T follicular helper cell (primary cell): ENCODE results near the gene ARAF.
A peak's percentile ranks its signal among the peaks of the same experiment; 100 is the strongest.
"Not testable (repeated sequence)": the region's sequence is repeated elsewhere in the genome, so short reads cannot be mapped to it uniquely, and the experiment has no call there.

Source experiments
- DNase-seq: peaks from one replicate; pipeline ENCODE4 v3.0.0-alpha.2; 2020; ENCODE audit warnings: low read depth

The ARAF gene

GRCh38 chrX:47586043-47586787 lies 25.2 kb downstream of the ARAF start:
- DNase-seq = no peak

GRCh38 chrX:47587091-47587891 lies 26.3 kb downstream of the ARAF start:
- DNase-seq = no peak

GRCh38 chrX:47587906-47588735 lies 27.1 kb downstream of the ARAF start:
- DNase-seq = no peak

- DNase-seq = no peak
Observed at GRCh38 chrX:47590984-47591383, 30.0 kb downstream of the ARAF start.

GRCh38 chrX:47593522-47593921 lies 32.5 kb downstream of the ARAF start:
- DNase-seq = no peak

GRCh38 chrX:47595716-47596251 lies 34.8 kb downstream of the ARAF start:
- no peak for DNase-seq

- no peak for DNase-seq
Observed at GRCh38 chrX:47596256-47596655, 35.3 kb downstream of the ARAF start.

GRCh38 chrX:47597222-47597621 lies 36.2 kb downstream of the ARAF start:
- DNase-seq = no peak

GRCh38 chrX:47603125-47603524 lies 42.1 kb downstream of the ARAF start:
- not testable (repeated sequence) for DNase-seq

- DNase-seq = no peak
Observed at GRCh38 chrX:47605024-47605423, 44.0 kb downstream of the ARAF start.

GRCh38 chrX:47607091-47607490 lies 46.1 kb downstream of the ARAF start:
- DNase-seq = no peak

GRCh38 chrX:47608130-47608810 lies 47.3 kb downstream of the ARAF start:
- no peak for DNase-seq

GRCh38 chrX:47610511-47610910 lies 49.5 kb downstream of the ARAF start:
- DNase-seq = no peak

GRCh38 chrX:47611489-47611888 lies 50.5 kb downstream of the ARAF start:
- DNase-seq = no peak

- no peak for DNase-seq
Observed at GRCh38 chrX:47611926-47612325, 50.9 kb downstream of the ARAF start.

- no peak for DNase-seq
Observed at GRCh38 chrX:47612418-47612817, 51.4 kb downstream of the ARAF start.

GRCh38 chrX:47613082-47613481 lies 52.1 kb downstream of the ARAF start:
- no peak for DNase-seq

GRCh38 chrX:47614618-47615017 lies 53.6 kb downstream of the ARAF start:
- no peak for DNase-seq

GRCh38 chrX:47618923-47619485 lies 58.0 kb downstream of the ARAF start:
- DNase-seq = no peak

- peak; percentile 70 for DNase-seq
Observed at GRCh38 chrX:47619486-47620302, 58.7 kb downstream of the ARAF start, which contains the start of gene SYN1. Gene SYN1, minus strand, starts transcription at chrX:47619857. Its CDS starts 129 bp downstream, at chrX:47619728.
